ENCODE results near the gene CCER1.

CCER1 gene

GRCh38 chr12:90922145-90922627, 32.8 kb downstream of the CCER1 start:
- no peak for DNase-seq (ENCODE audit: low spot score)
- FAIRE-seq = no peak

- no peak for DNase-seq (ENCODE audit: low spot score)
- FAIRE-seq = no peak
Measured at GRCh38 chr12:90921536-90921935, 33.4 kb downstream of the CCER1 start.

- no peak for DNase-seq (ENCODE audit: low spot score)
- no peak for FAIRE-seq
Measured at GRCh38 chr12:90920222-90920621, 34.8 kb downstream of the CCER1 start.

- FAIRE-seq (no peak), DNase-seq (ENCODE audit: low spot score) (no peak)
Measured at GRCh38 chr12:90917431-90917830, 37.5 kb downstream of the CCER1 start.

- FAIRE-seq (no peak), DNase-seq (ENCODE audit: low spot score) (no peak)
Measured at GRCh38 chr12:90916516-90916915, 38.5 kb downstream of the CCER1 start.

GRCh38 chr12:90915353-90915752, 39.6 kb downstream of the CCER1 start:
- DNase-seq (ENCODE audit: low spot score) (no peak), FAIRE-seq (no peak)

- no peak for FAIRE-seq
- DNase-seq (ENCODE audit: low spot score) = no peak
Measured at GRCh38 chr12:90910958-90911357, 44.0 kb downstream of the CCER1 start.

GRCh38 chr12:90909069-90909770, 45.8 kb downstream of the CCER1 start:
- DNase-seq (ENCODE audit: low spot score) (peak; percentile 15), FAIRE-seq (no peak)

GRCh38 chr12:90908465-90908864, 46.5 kb downstream of the CCER1 start:
- FAIRE-seq (no peak), DNase-seq (ENCODE audit: low spot score) (peak; percentile 48)

GRCh38 chr12:90905691-90906370, 49.1 kb downstream of the CCER1 start:
- DNase-seq (ENCODE audit: low spot score) = no peak
- no peak for FAIRE-seq

GRCh38 chr12:90902596-90902995, 52.4 kb downstream of the CCER1 start:
- DNase-seq (ENCODE audit: low spot score) (no peak), FAIRE-seq (no peak)

All from RCC 7860 (cell line).